Fibroblast of peridontal ligament (primary cell): Measurements from ENCODE around the gene TTC19.

ENCODE experiments used
- DNase-seq: peaks from one replicate; pipeline ENCODE4 v3.0.0-alpha.2; 2010; ENCODE audit errors: extremely low read depth

The TTC19 gene, protein sequence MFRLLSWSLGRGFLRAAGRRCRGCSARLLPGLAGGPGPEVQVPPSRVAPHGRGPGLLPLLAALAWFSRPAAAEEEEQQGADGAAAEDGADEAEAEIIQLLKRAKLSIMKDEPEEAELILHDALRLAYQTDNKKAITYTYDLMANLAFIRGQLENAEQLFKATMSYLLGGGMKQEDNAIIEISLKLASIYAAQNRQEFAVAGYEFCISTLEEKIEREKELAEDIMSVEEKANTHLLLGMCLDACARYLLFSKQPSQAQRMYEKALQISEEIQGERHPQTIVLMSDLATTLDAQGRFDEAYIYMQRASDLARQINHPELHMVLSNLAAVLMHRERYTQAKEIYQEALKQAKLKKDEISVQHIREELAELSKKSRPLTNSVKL

DNA sequence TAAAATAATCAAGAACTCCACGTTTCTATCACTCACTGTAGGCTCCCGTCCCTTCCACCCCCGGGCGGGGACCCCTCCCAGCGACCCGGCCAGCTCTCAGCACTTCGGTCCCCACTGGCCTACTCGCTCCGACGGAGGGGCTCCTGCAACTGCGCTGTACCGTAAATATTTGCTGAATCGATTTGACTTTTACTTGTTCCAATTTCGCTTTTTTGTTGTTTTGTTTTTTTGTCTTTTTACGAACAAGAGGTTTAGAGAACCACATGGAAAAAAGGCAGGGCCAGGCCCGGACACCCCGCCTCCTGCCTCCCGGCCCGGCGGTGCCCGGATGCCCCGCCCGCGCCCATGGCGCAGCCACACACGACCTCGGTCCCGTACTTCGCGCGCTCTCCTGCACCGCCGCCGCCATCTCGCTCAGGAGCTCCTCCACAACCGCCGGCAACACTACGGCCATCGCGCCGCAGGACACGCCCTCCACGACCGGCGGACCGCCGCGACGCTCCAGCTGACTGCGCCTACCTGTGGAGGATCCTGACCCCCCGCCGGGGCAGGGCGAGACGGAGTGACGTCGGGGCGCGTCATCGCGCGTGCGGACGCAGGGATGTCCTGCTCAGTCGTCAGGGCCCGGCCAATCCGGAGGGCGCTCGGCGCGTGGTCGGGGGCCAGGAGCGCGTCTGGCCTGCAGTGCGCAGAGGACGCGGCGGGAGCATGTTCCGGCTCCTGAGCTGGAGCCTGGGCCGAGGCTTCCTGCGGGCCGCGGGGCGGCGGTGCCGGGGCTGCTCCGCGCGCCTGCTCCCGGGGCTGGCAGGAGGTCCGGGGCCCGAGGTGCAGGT lies at the start of gene TTC19, which contains the start of gene ZSWIM7:
TSS of gene TTC19 (plus strand) at position 684 of the 833 bp plus-strand sequence. CDS start at position 709, 25 bp downstream.
TSS of gene ZSWIM7 (minus strand) at position 564 of the 833 bp plus-strand sequence. CDS start at position 454, 110 bp downstream.
- DNase-seq, result peak; percentile 88

DNA sequence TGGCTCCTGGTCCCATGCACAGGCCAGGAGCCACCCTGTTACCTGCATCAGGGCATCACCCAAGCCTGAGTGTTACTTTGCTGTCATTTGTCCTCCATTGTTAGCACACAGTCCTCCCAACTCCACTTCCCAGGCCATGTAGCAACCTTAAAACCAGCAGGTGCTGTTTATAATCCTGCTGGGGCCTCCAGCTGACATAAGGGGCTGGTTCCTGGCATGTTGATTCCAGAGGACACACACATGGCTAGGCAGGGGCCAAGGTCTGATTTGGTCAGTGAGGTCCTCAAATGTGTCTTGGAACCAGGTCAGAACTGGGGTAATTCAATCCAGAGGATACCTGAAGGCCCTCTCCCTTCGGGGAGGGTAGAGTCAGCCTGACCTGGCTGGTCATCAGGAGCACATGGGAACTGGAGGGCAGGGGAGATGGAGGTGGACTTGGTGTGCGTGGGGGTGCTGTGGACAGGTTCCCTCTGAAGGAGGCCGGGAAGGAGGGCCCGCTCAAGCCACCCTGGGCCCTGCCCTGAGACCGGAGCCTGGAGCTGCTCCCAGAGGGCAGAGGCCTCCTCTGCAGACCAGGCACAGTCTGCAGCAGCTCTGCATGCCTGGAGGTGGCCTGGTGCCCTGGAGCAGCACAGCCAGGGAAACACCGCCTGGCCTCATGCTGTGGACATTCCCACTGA lies 48.1 kb upstream of the TTC19 start:
- no peak for DNase-seq

DNA sequence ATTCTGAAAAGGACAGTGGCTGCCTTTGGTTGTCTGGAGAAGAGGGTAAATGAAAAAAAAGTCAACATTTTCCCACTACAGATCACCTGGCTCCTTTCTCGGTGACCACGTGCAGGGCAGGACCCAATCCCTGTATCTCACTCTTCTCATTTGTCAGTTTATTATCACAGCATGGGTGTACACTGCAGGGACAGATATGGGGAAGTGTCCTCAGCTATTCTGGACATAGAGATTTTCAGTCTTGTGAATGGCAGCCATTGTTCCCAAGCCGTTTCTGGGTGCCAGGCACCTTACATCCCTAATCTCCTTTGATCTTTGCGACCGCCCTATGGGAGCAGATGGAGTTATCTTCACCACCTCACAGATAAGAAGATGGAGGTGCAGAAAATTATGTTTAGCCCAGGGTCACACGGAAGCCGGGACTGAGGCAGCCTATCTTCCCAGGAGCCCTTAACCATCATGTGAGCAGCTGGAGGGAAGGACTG lies 47.5 kb upstream of the TTC19 start:
- no peak for DNase-seq

DNA sequence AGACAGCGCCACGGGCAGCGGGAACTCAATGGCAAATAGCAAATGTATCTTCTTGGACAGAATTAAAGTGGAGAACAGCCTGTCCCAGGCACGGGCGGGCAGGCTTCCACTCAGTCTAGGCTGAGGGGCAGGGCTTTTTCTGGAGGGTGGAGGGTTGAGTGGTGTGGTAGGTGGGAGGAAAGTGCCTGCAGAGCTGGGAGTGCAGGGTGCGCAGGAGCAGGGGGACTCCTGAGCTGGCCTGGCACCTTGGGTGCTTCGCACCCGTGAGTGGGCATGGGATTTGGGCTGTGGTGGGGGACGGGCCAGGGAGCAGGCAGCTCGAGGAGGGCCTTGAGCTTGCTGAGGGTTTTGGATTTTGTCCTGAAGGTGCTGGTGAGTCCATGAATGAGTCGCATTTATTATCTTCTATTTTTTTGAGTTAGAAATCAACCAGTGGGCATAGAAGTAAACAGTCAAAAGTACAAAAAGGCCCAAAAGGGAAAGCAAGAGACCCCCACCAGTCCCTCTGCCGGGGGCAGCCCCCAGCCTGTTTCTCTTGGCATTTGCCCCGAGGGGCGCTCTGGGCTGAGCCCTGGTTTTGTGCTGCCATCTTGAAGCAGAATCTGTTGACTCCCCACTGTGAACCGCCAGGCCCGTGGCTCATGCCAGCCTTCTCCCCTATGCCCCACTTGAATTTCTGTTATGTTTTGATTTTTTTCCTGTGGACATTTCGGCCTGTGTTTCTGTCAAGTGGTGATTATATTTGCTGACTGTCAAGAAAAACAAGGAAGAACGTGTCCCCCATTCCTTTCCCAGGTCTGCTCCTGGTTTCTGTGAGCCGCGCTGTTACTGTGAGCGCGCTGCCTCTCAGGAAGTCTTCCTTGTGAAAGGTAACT lies 46.5 kb upstream of the TTC19 start:
- DNase-seq, result no peak

DNA sequence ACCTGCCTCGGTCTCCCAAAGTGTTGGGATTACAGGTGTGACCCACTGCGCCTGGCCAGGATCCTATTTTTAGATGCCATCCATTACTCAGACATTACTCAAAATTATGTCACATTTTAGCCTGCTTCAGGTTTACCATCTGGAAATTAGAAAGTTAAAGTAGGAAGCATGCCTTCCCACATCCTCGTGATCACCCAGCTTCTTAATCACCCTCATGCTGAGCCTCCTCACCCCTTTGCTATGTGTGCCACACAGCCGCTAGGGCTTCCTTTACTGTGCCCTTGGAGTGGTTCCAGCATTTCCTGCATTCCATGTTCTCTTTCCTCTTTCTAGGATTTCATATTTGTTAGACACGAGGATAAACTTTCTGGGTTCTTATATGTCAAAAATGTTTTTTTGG lies 45.4 kb upstream of the TTC19 start:
- DNase-seq, result peak; percentile 88

DNA sequence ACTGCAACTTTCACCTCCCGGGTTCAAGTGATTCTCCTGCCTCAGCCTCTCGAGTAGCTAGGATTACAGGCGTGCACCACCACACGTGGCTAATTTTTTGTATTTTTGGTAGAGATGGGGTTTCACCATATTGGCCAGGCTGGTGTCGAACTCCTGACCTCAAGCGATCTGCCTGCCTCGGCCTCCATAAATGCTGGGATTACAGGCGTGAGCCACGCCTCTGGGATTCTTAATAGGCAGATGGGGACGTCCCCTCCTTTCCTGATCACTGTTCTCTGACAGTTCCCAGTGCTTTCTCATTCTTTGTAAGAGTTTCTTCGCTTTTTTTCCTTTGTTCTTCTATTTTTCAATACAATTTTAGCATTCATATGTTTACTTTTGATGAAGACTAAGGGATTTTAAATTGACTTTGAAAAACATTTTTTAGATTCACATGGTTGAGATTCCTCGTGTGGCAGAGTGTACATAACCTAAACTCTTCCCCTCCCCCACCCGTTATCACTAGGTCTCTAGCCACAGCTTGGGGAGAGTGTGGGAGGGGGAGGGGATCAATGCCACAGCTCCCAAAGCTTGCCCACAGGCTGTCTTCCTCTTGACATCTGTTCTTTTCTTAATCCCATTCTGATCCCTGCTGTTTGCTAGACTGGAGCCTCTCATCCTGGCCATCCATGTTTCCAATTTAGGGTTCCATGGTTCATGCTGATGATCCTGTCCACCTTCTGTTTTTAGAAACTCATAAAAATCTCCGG lies 43.7 kb upstream of the TTC19 start:
- no peak for DNase-seq

DNA sequence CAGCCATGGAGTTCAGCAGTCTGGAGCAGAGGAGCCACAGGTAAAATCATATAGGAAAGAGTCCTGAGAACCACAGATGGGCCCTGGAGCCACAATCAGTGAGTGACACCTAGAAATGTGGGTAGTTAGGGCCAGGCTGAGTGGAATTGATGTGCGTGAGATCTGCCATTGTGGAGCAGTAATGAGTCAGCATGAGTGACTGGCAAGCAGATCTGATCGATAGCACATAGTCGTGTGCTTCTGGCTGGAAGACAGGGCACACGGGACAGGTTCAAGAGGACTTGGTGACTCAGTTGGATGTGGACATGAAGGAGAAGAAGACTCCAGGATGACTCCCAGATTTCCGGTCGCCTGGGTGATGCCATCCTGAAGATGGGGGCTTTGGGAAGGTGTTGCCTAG lies 42.4 kb upstream of the TTC19 start:
- DNase-seq, result no peak

DNA sequence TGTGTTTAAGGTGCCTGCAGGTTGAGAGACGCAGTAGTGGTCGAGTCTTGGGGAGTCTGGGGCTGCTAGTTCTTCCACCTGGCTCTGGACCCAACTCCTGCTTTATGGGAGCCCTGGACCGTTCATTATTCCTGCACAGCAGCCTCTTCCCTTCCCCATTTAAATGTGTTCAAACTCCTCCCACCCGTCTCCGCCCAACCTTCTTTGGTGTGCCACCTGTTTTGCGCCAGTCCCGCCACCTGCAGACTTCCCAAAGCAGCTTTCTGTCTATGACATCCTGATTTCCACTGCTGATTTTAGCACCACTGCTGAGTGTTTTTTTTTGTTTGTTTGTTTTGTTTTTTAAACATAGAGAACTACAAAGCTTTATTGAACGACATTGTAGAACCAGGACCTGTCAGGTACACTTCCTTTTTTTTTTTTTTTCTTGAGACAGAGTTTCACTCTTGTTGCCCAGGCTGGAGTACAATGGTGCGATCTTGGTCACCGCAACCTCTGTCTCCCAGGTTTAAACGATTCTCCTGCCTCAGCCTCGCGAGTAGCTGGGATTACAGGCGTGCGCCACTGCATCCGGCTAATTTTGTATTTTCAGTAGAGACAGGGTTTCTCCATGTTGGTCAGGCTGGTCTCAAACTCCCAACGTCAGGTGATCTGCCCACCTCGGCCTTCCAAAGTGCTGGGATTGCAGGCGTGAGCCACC lies 41.9 kb upstream of the TTC19 start:
- DNase-seq, result no peak

DNA sequence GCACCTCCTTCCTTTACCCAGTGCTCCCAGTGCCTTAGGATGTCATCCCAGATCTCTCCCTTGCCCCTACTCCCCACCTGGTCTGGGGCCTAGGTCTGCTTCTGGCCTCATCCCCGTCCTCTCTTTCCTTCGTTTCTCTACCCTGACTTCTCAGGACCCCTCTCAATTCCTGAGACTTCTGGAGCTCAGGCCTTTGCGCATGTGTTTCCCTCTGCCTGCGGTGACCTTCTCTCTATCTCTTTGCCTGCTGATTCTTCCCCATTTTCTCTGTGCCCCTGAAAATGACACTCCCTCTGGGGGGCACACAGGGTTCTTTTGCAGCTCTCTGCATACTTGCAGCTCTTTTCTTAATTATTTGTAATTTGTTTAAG lies 41.2 kb upstream of the TTC19 start:
- no peak for DNase-seq

DNA sequence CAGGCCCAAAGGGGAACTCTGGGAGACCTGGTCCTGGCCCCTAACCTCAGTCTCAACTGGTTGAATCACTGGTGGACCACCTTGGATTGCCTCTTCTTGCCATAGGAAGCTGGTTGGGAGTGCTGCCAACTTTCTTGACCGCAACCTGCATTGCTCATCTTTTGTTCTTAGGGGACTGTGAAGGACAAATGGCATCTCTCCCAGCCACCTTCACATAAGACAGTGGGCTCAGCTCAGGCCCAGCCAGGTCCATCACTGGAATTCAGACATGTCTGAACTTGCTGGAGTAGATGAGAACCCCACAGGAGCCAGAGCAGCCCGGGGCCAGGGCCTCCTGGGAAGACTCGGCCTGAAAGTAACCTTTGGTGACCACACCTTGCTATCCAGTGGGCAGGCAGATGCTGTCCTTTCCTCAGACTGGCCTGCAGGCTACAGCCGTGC lies 35.9 kb upstream of the TTC19 start:
- DNase-seq, result no peak

DNA sequence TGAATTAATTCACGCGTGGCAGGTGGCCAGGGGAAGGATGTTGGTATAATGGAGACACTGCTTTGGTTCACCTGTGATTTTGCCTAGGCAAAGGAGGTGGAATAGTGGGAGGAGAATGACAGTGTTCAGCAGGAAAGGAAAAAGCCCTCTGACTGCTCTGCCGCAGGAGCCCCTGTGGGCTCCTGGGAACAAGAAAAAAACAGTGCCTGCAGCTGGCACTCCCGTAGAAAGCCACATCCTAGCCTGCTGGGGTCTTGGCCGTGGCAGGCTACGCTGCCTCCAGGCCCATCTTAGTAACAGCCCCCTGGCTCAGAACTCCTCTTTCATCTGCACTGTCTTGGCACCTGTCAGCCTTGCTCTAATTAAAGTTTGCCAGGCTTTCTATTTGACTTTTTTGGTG lies 34.1 kb upstream of the TTC19 start:
- DNase-seq, result no peak

DNA sequence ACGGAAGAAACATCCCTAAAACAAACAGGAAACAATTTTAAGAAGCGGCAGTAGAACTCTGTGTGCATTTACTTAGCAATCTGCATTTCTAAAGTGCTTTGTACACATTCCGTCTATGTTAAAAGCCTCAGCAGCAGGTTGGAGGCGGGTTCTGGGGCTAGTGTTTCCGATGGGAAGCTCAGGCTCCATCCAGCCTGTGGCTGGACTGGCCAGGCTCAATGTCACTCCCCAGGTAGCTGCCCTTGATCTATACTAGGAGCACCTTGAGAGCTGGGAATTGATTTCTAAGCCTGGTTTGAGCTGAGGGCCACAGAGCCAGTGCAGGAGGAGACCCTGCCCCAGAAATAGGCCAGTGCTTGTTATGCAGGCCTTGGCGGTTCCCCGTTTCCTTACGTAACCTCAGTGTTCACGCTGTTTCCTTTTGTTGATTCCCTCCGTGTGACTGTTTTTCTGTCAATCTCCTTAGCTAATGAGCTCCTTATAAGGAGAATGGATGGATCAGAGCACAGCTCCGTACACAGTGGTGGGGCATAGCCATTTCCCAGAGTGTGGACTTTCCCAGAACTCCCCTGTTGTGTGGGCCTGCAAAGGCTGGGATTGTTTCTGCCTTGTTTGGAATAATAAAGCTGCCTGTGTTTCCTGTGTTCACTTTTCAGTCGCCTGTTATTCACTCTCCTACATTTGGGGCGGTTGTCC lies 33.3 kb upstream of the TTC19 start:
- no peak for DNase-seq

DNA sequence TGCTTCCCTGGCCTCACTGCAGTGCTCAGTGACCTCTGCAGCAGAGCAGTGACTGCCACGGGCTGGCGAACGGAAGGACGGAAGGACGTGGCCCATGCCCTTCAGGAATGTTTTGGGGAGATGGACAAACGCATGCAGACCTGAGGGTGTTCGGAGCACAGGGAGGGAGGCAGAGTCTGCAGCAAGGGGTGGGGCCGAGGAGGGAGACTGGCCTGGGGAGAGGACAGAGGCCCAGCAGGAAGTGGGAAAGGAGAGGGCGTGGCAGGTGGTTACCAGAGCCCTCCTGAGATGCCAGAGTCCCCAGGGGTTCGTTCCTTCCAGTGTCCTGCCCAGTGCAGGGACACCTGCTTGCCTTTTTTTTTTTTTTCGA lies 32.8 kb upstream of the TTC19 start:
- DNase-seq, result no peak

DNA sequence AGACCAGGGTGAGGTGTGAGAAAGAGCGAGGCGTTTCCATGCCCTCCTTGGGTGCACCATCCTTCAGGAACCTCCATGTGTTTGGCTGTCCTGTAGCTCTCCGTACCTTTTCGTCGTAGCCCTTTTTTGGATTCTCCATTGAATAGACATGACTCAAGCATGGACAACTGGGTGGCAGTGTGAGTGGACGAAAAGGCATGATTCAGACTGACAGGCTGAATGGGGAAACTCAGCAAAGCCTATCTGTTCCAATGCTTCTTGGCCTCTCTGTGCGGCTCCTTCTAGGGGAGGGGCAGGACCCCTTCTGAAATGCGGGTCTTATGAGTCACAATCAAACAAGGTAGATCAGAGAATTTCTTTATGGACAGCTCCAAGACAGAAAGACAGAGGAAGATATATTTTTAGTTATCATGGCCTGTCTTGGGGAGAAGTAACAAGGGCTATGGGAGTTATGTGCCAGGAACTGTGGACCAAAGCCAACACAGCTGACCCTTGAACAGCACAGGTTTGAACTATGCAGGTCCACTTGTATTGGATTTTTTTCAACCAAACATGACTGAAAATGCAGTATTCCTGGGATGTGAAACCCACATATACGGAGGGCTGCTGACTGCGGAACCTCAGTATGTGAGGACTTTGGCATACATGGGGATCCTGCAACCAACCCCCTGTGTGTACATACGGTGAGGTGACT lies 31.8 kb upstream of the TTC19 start:
- no peak for DNase-seq

DNA sequence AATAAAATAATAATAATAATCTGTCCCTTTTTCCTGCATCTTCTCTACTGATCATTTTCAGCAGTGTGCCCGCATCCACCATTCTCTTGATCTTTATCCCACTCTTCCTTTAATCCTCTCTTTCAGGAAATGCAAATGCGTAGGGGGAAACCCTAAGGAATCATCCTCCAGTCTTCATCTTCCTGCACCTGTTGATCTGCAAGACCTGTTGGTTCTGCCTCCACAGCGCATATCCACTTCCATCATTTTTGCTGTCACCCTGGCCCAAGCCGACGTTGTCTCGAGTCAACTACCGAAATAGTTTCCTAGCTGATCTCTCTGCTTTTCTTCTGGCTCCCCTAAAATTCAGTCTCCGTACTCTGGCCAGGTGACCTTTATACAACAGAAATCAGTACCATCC lies 30.2 kb upstream of the TTC19 start:
- no peak for DNase-seq

DNA sequence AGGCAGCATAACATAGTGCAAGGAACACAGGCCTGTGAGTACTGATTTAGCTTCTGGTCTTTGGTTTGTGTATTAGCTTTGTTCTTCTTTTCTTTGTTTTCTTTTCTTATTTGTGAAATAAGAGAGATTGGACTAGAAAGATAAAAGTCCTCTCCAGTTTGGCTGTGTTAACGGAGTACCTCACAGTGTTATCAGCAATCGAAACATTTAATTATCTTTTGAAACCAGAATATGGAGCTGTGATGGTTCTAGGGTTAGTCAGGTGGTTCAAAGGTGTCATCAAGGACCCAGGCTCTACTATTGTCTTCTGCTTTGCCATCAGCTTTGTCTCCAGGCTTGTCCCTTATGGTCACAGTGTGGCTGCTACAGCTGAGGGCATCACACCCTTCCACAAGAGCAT lies 29.1 kb upstream of the TTC19 start:
- DNase-seq, result no peak

DNA sequence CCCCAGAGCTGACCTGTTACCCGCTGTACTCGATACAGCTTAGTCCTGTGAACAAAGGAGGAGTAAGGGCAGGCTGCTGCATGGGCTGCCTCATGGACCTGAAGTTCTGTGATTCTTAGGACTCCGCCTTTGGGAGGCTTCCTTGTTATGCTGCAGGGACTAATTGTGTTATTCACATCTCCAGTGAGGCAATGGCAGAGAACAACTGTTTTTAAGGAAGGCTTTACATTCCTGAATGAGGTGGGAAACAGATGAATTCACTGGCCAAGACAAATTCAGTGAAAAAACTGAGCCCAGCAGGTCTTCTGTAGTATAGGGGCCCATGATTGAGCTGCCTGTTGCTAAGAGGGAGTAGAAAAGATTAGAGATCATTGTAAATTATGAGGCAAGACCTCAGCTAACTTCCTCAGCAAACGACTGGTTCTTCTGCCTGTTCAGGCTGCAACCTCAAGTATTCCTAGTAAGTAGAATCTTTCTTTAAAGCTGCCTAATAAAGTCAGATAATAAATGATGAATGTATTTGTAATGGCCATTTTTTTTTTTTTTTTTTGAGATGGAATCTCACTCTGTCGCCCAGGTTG lies 28.4 kb upstream of the TTC19 start:
- no peak for DNase-seq

DNA sequence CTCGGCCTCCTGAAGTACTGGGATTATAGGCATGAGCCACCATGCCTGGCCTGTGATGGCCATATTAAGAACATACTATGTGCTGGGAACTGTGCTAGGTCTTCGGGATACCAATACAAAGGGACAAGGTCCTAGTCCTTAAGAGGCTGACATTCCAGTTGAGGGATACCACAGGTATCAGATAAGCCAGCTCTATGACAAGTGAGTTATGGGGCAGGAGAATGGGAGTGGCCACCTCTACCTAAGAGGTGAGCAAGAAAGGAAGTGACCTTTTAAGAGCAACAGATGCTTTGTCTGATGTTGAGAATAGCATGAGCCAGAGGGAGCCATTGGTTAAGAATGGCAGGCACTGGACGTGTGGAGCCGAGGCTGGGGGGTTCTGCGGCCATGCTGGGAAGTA lies 27.7 kb upstream of the TTC19 start:
- no peak for DNase-seq
